GM23338 (cell line): ENCODE data around the gene OMP. TPM values are rescaled to one million over a fixed set of nuclear protein-coding genes. Genes with fewer than 3 reads are reported as not detected.

ENCODE experiments used
- ATAC-seq: fragments of 200-7000 bp; cut with Tn5 transposase; 3 replicates; pipeline ENCODE4 v1.9.1; 2020
- DNase-seq: peaks from one replicate; pipeline ENCODE4 v3.0.0-alpha.2; 2015; ENCODE audit warnings: low spot score
- H2AFZ ChIP-seq: fragments of 200-600 bp; sonication (generic); 2 replicates; pipeline ENCODE4 v1.8.0; 2016; ENCODE audit warnings: antibody characterized with exemption, mild to moderate bottlenecking, moderate library complexity
- H3F3A ChIP-seq: fragments of 200-600 bp; sonication (generic); replicated peaks from 2 replicates; pipeline ENCODE4 v1.8.0; 2017; ENCODE audit warnings: antibody characterized with exemption, mixed run types, low read depth
- H3K27ac ChIP-seq: fragments of 200-600 bp; sonication (generic); 2 replicates; pipeline ENCODE4 v1.6.1; 2016; ENCODE audit warnings: low read depth
- H3K27me3 ChIP-seq: fragments of 200-600 bp; sonication (generic); 2 replicates; pipeline ENCODE4 v1.8.0; 2016; ENCODE audit warnings: mild to moderate bottlenecking, mixed run types, moderate library complexity; ENCODE audit not compliant: insufficient read depth
- H3K36me3 ChIP-seq: fragments of 200-600 bp; sonication (generic); 2 replicates; pipeline ENCODE4 v1.8.0; 2016; ENCODE audit warnings: mild to moderate bottlenecking; ENCODE audit not compliant: insufficient read depth
- H3K4me1 ChIP-seq: fragments of 200-600 bp; sonication (generic); 2 replicates; pipeline ENCODE4 v1.8.0; 2016; ENCODE audit warnings: mild to moderate bottlenecking, moderate library complexity; ENCODE audit not compliant: insufficient read depth
- H3K4me2 ChIP-seq: fragments of 200-600 bp; sonication (generic); 2 replicates; pipeline ENCODE4 v1.7.1; 2017; ENCODE audit warnings: mixed run types
- H3K4me3 ChIP-seq: fragments of 200-600 bp; sonication (generic); 2 replicates; pipeline ENCODE4 v1.6.1; 2016; ENCODE audit warnings: mixed run types
- H3K79me2 ChIP-seq: fragments of 200-600 bp; sonication (generic); replicated peaks from 2 replicates; pipeline ENCODE4 v1.8.0; 2017; ENCODE audit warnings: mild to moderate bottlenecking; ENCODE audit not compliant: insufficient read depth
- H3K9me2 ChIP-seq: fragments of 200-600 bp; sonication (generic); 2 replicates; pipeline ENCODE4 v1.8.0; 2017; ENCODE audit not compliant: insufficient read depth
- H4K20me1 ChIP-seq: fragments of 200-600 bp; sonication (generic); replicated peaks from 2 replicates; pipeline ENCODE4 v1.8.0; 2017; ENCODE audit warnings: mild to moderate bottlenecking; ENCODE audit not compliant: insufficient read depth
- H3K27ac Mint-ChIP-seq: 2 replicates; pipeline ENCODE4 v1.8.0; 2020; ENCODE audit warnings: inconsistent platforms, mild to moderate bottlenecking, moderate library complexity, mixed read lengths
- H3K27me3 Mint-ChIP-seq: 3 replicates; pipeline ENCODE4 v1.8.0; 2022; ENCODE audit warnings: low read depth, mild to moderate bottlenecking, moderate library complexity, mixed read lengths, inconsistent platforms; ENCODE audit not compliant: insufficient read depth, poor library complexity
- H3K36me3 Mint-ChIP-seq: 3 replicates; pipeline ENCODE4 v1.8.0; 2021; ENCODE audit warnings: low read depth, mild to moderate bottlenecking, inconsistent platforms, moderate library complexity, mixed read lengths
- H3K4me1 Mint-ChIP-seq: 3 replicates; pipeline ENCODE4 v1.8.0; 2020; ENCODE audit warnings: mild to moderate bottlenecking, inconsistent platforms, mixed read lengths
- H3K4me3 Mint-ChIP-seq: 3 replicates; pipeline ENCODE4 v1.8.0; 2021; ENCODE audit warnings: moderate library complexity, mild to moderate bottlenecking, inconsistent platforms, mixed read lengths
- H3K9me3 Mint-ChIP-seq: 3 replicates; pipeline ENCODE4 v1.8.0; 2020; ENCODE audit warnings: moderate library complexity, mild to moderate bottlenecking, inconsistent platforms, mixed read lengths
- EZH2 ChIP-seq: fragments of 200-600 bp; sonication (generic); IDR thresholded peaks from one replicate; pipeline ENCODE4 v1.8.0; 2017; ENCODE audit warnings: antibody characterized with exemption, mild to moderate bottlenecking, low read depth; ENCODE audit not compliant: unreplicated experiment
- JUNB ChIP-seq: IDR thresholded peaks from one replicate; pipeline ENCODE4 v1.6.1; 2016; ENCODE audit warnings: antibody characterized with exemption; ENCODE audit not compliant: unreplicated experiment
- NANOG ChIP-seq: IDR thresholded peaks from 2 replicates; pipeline ENCODE4 v1.6.1; 2016; ENCODE audit warnings: antibody characterized with exemption, borderline replicate concordance
- POLR2AphosphoS5 ChIP-seq: IDR thresholded peaks from 2 replicates; pipeline ENCODE4 v1.6.1; 2016; ENCODE audit warnings: antibody characterized with exemption, low read depth
- STAT1 ChIP-seq: IDR thresholded peaks from one replicate; pipeline ENCODE4 v1.6.1; 2016; ENCODE audit warnings: antibody characterized with exemption; ENCODE audit not compliant: unreplicated experiment
- ZNF114 ChIP-seq: fragments of 250-450 bp; sonication (Bioruptor Pico); IDR thresholded peaks from 2 replicates; pipeline ENCODE4 v1.5.0; 2020; ENCODE audit warnings: mild to moderate bottlenecking, moderate library complexity
- ZNF331 ChIP-seq: fragments of 250-450 bp; sonication (Bioruptor Pico); IDR thresholded peaks from 2 replicates; pipeline ENCODE4 v1.5.0; 2020; ENCODE audit warnings: low read depth, mild to moderate bottlenecking, moderate library complexity
- polyA plus RNA-seq: library from polyadenylated mRNA; unstranded; fragments of >200 nt; fragmentation: Nextera tagmentation; extraction: Ambion mirVana; gene quantifications from 2 replicates; pipeline ENCODE4 v1.2.1, GENCODE V29; 2016
- total RNA-seq: library from RNA; depleted of rRNA; stranded (reverse); fragments of >200 nt; shearing (Covaris generic); gene quantifications from 2 replicates; pipeline ENCODE4 v1.2.3, GENCODE V29; 2014
- TF ChIP-seq, protein P1 (sequence below), 2 experiments: fragments of 200-600 bp in 1 of 2; sonication (generic) in 1 of 2; conservative IDR thresholded peaks; 2 replicates each; pipeline versions ENCODE4 v1.5.1 to v1.6.1; 2016 to 2017; ENCODE audit warnings: antibody characterized with exemption in 2 of 2, low read depth in 2 of 2, mild to moderate bottlenecking in 2 of 2, moderate library complexity in 1 of 2
- TF ChIP-seq, protein P2 (sequence below): fragments of 250-450 bp; sonication (Bioruptor Pico); IDR thresholded peaks from 2 replicates; pipeline ENCODE4 v1.5.0; 2020; ENCODE audit warnings: mild to moderate bottlenecking, moderate library complexity
- TF ChIP-seq, protein P3 (sequence below): IDR thresholded peaks from one replicate; pipeline ENCODE4 v1.6.1; 2018; ENCODE audit warnings: antibody characterized with exemption; ENCODE audit not compliant: unreplicated experiment
- TF ChIP-seq, protein P4 (sequence below): IDR thresholded peaks from 2 replicates; pipeline ENCODE4 v1.6.1; 2016; ENCODE audit warnings: antibody characterized with exemption

OMP gene
- total and polyA plus RNA-seq, 2 experiments from 2014 or later: 1.0 TPM; not detected in 1

DNA sequence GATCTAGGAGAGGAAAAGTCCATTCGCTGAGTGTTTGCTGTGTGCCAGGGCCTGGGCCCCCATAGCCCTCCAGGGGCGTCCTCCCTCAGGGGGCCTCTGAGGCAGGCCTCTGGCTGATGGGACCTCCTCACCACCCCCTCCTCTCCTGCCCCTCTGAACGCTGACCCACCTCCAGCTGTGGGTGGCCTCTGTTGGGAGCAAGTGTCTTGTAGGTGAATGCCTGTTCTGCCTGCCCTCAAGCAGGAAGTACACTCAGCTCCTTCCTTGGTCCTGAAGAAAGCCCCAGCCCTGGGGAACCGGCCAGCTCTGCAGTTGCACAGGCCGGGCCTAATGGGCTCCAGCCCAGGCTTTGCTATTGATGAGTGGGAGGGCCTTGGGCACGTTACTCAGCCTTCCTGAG lies 28.9 kb downstream of the OMP start:
- H3K36me3 Mint-ChIP-seq: no peaks in the 10 kb centered on the region
- H3K27ac Mint-ChIP-seq: no peak overlapping the region
- H3K4me1 Mint-ChIP-seq: peaks cover 19% of the 10 kb centered on the region
- DNase-seq (no peak), ATAC-seq (no peak)
- Histone ChIP-seq H3K27ac (no peak overlapping the region), H3K9me2 (no peaks in the 10 kb centered on the region), H3F3A (0 out of 2 replicates have a peak, but pooled peaks cover 4% of the 10 kb centered on the region), H3K4me2 (no peak overlapping the region), H3K4me1 (peaks cover 8% of the 10 kb centered on the region), H3K27me3 (no peaks in the 10 kb centered on the region), H3K36me3 (no peaks in the 10 kb centered on the region), H3K4me3 (no peak overlapping the region), H4K20me1 (no peaks in the 10 kb centered on the region), H3K79me2 (no peaks in the 10 kb centered on the region), H2AFZ (no peak overlapping the region)
- no peak overlapping the region for H3K4me3 Mint-ChIP-seq
- no peaks in the 10 kb centered on the region for H3K9me3 Mint-ChIP-seq
- H3K27me3 Mint-ChIP-seq: peaks cover 10% of the 10 kb centered on the region
- TF ChIP-seq, protein P1, sequence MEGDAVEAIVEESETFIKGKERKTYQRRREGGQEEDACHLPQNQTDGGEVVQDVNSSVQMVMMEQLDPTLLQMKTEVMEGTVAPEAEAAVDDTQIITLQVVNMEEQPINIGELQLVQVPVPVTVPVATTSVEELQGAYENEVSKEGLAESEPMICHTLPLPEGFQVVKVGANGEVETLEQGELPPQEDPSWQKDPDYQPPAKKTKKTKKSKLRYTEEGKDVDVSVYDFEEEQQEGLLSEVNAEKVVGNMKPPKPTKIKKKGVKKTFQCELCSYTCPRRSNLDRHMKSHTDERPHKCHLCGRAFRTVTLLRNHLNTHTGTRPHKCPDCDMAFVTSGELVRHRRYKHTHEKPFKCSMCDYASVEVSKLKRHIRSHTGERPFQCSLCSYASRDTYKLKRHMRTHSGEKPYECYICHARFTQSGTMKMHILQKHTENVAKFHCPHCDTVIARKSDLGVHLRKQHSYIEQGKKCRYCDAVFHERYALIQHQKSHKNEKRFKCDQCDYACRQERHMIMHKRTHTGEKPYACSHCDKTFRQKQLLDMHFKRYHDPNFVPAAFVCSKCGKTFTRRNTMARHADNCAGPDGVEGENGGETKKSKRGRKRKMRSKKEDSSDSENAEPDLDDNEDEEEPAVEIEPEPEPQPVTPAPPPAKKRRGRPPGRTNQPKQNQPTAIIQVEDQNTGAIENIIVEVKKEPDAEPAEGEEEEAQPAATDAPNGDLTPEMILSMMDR (conservative IDR thresholded peaks at IDR 0.05; ENCODE audit: low read depth in 2 of 2): no peak
- TF ChIP-seq EZH2 (no peak), JUNB (no peak), NANOG (no peak), POLR2AphosphoS5 (no peak), ZNF331 (CRISPR knock-in tag) (no peak), STAT1 (no peak), ZNF114 (CRISPR knock-in tag) (no peak)
- TF ChIP-seq, protein P2, sequence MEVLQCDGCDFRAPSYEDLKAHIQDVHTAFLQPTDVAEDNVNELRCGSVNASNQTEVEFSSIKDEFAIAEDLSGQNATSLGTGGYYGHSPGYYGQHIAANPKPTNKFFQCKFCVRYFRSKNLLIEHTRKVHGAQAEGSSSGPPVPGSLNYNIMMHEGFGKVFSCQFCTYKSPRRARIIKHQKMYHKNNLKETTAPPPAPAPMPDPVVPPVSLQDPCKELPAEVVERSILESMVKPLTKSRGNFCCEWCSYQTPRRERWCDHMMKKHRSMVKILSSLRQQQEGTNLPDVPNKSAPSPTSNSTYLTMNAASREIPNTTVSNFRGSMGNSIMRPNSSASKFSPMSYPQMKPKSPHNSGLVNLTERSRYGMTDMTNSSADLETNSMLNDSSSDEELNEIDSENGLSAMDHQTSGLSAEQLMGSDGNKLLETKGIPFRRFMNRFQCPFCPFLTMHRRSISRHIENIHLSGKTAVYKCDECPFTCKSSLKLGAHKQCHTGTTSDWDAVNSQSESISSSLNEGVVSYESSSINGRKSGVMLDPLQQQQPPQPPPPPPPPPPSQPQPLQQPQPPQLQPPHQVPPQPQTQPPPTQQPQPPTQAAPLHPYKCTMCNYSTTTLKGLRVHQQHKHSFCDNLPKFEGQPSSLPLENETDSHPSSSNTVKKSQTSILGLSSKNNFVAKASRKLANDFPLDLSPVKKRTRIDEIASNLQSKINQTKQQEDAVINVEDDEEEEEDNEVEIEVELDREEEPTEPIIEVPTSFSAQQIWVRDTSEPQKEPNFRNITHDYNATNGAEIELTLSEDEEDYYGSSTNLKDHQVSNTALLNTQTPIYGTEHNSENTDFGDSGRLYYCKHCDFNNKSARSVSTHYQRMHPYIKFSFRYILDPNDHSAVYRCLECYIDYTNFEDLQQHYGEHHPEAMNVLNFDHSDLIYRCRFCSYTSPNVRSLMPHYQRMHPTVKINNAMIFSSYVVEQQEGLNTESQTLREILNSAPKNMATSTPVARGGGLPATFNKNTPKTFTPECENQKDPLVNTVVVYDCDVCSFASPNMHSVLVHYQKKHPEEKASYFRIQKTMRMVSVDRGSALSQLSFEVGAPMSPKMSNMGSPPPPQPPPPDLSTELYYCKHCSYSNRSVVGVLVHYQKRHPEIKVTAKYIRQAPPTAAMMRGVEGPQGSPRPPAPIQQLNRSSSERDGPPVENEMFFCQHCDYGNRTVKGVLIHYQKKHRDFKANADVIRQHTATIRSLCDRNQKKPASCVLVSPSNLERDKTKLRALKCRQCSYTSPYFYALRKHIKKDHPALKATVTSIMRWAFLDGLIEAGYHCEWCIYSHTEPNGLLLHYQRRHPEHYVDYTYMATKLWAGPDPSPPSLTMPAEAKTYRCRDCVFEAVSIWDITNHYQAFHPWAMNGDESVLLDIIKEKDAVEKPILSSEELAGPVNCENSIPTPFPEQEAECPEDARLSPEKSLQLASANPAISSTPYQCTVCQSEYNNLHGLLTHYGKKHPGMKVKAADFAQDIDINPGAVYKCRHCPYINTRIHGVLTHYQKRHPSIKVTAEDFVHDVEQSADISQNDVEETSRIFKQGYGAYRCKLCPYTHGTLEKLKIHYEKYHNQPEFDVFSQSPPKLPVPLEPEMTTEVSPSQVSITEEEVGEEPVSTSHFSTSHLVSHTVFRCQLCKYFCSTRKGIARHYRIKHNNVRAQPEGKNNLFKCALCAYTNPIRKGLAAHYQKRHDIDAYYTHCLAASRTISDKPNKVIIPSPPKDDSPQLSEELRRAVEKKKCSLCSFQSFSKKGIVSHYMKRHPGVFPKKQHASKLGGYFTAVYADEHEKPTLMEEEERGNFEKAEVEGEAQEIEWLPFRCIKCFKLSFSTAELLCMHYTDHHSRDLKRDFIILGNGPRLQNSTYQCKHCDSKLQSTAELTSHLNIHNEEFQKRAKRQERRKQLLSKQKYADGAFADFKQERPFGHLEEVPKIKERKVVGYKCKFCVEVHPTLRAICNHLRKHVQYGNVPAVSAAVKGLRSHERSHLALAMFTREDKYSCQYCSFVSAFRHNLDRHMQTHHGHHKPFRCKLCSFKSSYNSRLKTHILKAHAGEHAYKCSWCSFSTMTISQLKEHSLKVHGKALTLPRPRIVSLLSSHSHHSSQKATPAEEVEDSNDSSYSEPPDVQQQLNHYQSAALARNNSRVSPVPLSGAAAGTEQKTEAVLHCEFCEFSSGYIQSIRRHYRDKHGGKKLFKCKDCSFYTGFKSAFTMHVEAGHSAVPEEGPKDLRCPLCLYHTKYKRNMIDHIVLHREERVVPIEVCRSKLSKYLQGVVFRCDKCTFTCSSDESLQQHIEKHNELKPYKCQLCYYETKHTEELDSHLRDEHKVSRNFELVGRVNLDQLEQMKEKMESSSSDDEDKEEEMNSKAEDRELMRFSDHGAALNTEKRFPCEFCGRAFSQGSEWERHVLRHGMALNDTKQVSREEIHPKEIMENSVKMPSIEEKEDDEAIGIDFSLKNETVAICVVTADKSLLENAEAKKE (CRISPR knock-in tag): no peak
- TF ChIP-seq, protein P3, sequence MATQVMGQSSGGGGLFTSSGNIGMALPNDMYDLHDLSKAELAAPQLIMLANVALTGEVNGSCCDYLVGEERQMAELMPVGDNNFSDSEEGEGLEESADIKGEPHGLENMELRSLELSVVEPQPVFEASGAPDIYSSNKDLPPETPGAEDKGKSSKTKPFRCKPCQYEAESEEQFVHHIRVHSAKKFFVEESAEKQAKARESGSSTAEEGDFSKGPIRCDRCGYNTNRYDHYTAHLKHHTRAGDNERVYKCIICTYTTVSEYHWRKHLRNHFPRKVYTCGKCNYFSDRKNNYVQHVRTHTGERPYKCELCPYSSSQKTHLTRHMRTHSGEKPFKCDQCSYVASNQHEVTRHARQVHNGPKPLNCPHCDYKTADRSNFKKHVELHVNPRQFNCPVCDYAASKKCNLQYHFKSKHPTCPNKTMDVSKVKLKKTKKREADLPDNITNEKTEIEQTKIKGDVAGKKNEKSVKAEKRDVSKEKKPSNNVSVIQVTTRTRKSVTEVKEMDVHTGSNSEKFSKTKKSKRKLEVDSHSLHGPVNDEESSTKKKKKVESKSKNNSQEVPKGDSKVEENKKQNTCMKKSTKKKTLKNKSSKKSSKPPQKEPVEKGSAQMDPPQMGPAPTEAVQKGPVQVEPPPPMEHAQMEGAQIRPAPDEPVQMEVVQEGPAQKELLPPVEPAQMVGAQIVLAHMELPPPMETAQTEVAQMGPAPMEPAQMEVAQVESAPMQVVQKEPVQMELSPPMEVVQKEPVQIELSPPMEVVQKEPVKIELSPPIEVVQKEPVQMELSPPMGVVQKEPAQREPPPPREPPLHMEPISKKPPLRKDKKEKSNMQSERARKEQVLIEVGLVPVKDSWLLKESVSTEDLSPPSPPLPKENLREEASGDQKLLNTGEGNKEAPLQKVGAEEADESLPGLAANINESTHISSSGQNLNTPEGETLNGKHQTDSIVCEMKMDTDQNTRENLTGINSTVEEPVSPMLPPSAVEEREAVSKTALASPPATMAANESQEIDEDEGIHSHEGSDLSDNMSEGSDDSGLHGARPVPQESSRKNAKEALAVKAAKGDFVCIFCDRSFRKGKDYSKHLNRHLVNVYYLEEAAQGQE: no peak
- TF ChIP-seq, protein P4, sequence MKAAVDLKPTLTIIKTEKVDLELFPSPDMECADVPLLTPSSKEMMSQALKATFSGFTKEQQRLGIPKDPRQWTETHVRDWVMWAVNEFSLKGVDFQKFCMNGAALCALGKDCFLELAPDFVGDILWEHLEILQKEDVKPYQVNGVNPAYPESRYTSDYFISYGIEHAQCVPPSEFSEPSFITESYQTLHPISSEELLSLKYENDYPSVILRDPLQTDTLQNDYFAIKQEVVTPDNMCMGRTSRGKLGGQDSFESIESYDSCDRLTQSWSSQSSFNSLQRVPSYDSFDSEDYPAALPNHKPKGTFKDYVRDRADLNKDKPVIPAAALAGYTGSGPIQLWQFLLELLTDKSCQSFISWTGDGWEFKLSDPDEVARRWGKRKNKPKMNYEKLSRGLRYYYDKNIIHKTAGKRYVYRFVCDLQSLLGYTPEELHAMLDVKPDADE: no peak
